GM12878 (cell line): ENCODE data around the gene TXNL4A. TPM values are rescaled to one million over a fixed set of nuclear protein-coding genes. Genes with fewer than 3 reads are reported as not detected.

ENCODE experiments used
- ATAC-seq: fragments of 200-7000 bp; cut with Tn5 transposase; 3 replicates; pipeline ENCODE4 v1.9.1; 2020; ENCODE audit warnings: mild to moderate bottlenecking, moderate library complexity
- BruUV-seq: library from RNA; stranded (reverse); fragments of 400-500 nt; replicated peaks from 2 replicates; lab custom pipeline; 2021; lab: Mats Ljungman, UMichigan
- CTCF ChIA-PET: fragments of 300-600 bp; sonication (Branson Sonifier 250); formaldehyde crosslinking; extraction: SDS; loops from one replicate; lab custom pipeline; 2021; ENCODE audit warnings: inconsistent platforms; lab: Yijun Ruan, JAX
- POLR2A ChIA-PET: fragments of 350-600 bp; formaldehyde crosslinking; extraction: SDS; loops from one replicate; lab custom pipeline; 2021; ENCODE audit warnings: inconsistent platforms; lab: Charles Lee
- RAD21 ChIA-PET: fragments of 300-600 bp; sonication (Branson Sonifier 250); formaldehyde crosslinking; loops from one replicate; lab custom pipeline; 2023; ENCODE audit warnings: antibody characterized with exemption; ENCODE audit not compliant: unreplicated experiment; lab: Charles Lee
- SMC1A ChIA-PET: fragments of 300-600 bp; sonication (Branson Sonifier 250); formaldehyde crosslinking; loops from one replicate; lab custom pipeline; 2023; ENCODE audit not compliant: unreplicated experiment, uncharacterized antibody; lab: Charles Lee
- DNase-seq: peaks from one replicate; pipeline ENCODE4 v3.0.0-alpha.2; 2011; ENCODE audit warnings: low read depth, low spot score
- FAIRE-seq: peaks from 3 replicates; lab custom pipeline; 2011; peaks lifted over from hg19 to GRCh38; lab: Jason Lieb, UNC
- H2AFZ ChIP-seq: 2 replicates; pipeline ENCODE4 v1.6.0; 2011; ENCODE audit warnings: low read depth, low read length, control low read depth; ENCODE audit not compliant: control insufficient read depth
- H3K27ac ChIP-seq: 2 replicates; pipeline ENCODE4 v1.5.1; 2011; ENCODE audit warnings: control low read depth; ENCODE audit not compliant: control insufficient read depth, insufficient read depth
- H3K27me3 ChIP-seq, 2 experiments: replicated peaks in 1 of 2; 2 replicates each; pipeline versions ENCODE4 v1.6.0 to v1.6.1; 2011; ENCODE audit warnings: low read length in 1 of 2; ENCODE audit not compliant: control insufficient read depth in 2 of 2, insufficient read depth in 2 of 2
- H3K36me3 ChIP-seq, 2 experiments: 2 replicates each; pipeline ENCODE4 v1.5.1; 2011; ENCODE audit warnings: low read length in 1 of 2; ENCODE audit not compliant: control insufficient read depth in 2 of 2, insufficient read depth in 2 of 2
- H3K4me1 ChIP-seq: 2 replicates; pipeline ENCODE4 v1.6.1; 2011; ENCODE audit warnings: mild to moderate bottlenecking, low read length, moderate library complexity, mixed read lengths; ENCODE audit not compliant: control insufficient read depth, insufficient read depth
- H3K4me2 ChIP-seq: 2 replicates; pipeline ENCODE4 v1.6.0; 2011; ENCODE audit warnings: control low read depth; ENCODE audit not compliant: control insufficient read depth, insufficient read depth
- H3K4me3 ChIP-seq: fragments of 200-600 bp; sonication (generic); 2 replicates; pipeline ENCODE4 v1.5.1; 2016
- H3K79me2 ChIP-seq: 2 replicates; pipeline ENCODE4 v1.6.0; 2011; ENCODE audit warnings: low read length; ENCODE audit not compliant: control insufficient read depth, insufficient read depth
- H3K9ac ChIP-seq: 2 replicates; pipeline ENCODE4 v1.8.0; 2011; ENCODE audit warnings: low read length, control low read depth, mixed read lengths; ENCODE audit not compliant: control insufficient read depth, insufficient read depth
- H3K9me3 ChIP-seq: replicated peaks from 3 replicates; pipeline ENCODE4 v1.5.1; 2011; ENCODE audit warnings: mild to moderate bottlenecking, low read length; ENCODE audit not compliant: control insufficient read depth, insufficient read depth
- H4K20me1 ChIP-seq: 2 replicates; pipeline ENCODE4 v1.6.0; 2011; ENCODE audit not compliant: control insufficient read depth, insufficient read depth
- CBX5 ChIP-seq: sonication (generic); IDR thresholded peaks from 2 replicates; pipeline ENCODE4 v1.6.1; 2016; ENCODE audit warnings: low read depth, moderate library complexity, mild to moderate bottlenecking, inconsistent platforms
- CEBPB ChIP-seq, 2 experiments: fragments of 150-350 bp in 1 of 2; IDR thresholded peaks; 2 replicates each; pipeline ENCODE4 v1.6.1; 2012 to 2014; ENCODE audit warnings: low read depth in 2 of 2, low read length in 2 of 2, borderline replicate concordance in 1 of 2, inconsistent platforms in 1 of 2
- CEBPZ ChIP-seq: fragments of 150-350 bp; IDR thresholded peaks from 2 replicates; pipeline ENCODE4 v1.6.1; 2016; ENCODE audit warnings: low read depth, low read length
- JUNB ChIP-seq: IDR thresholded peaks from 2 replicates; pipeline ENCODE4 v1.6.1; 2016; ENCODE audit warnings: antibody characterized with exemption, mild to moderate bottlenecking
- KLF5 ChIP-seq: fragments of 450-650 bp; IDR thresholded peaks from 2 replicates; pipeline ENCODE4 v1.6.1; 2014; ENCODE audit warnings: mild to moderate bottlenecking; ENCODE audit not compliant: partially characterized antibody
- SIN3A ChIP-seq: IDR thresholded peaks from 2 replicates; pipeline ENCODE4 v1.6.1; 2012; ENCODE audit warnings: low read depth, low read length, improper control_type of control experiment
- SP1 ChIP-seq: IDR thresholded peaks from one replicate; pipeline ENCODE4 v1.6.1; 2011; ENCODE audit warnings: low read depth, low read length
- SUZ12 ChIP-seq: fragments of 200-600 bp; sonication (generic); IDR thresholded peaks from one replicate; pipeline ENCODE4 v1.6.1; 2018; ENCODE audit warnings: antibody characterized with exemption, mild to moderate bottlenecking; ENCODE audit not compliant: unreplicated experiment
- ZBTB40 ChIP-seq: fragments of 450-650 bp; IDR thresholded peaks from 2 replicates; pipeline ENCODE4 v1.6.1; 2016; ENCODE audit warnings: mild to moderate bottlenecking, moderate library complexity, borderline replicate concordance
- WGBS: methylation state at CpG from one replicate; pipeline ENCODE4 v1.1.6; 2016; ENCODE audit warnings: low lambda C conversion rate; ENCODE audit not compliant: insufficient replicate concordance, insufficient coverage; ENCODE audit errors: missing lambda C conversion rate; 5-methylcytosine and 5-hydroxymethylcytosine counted together
- in situ Hi-C: fragments of 300-500 bp; cut with MboI; formaldehyde crosslinking; loops from 9 replicates; pipeline ENCODE4 v1.14.3; 2018; ENCODE audit warnings: mixed read lengths
- intact Hi-C: fragments of 100-400 bp; cut with micrococcal nuclease; formaldehyde crosslinking; loops from one replicate; pipeline ENCODE4 v1.14.2; 2022; ENCODE audit not compliant: unreplicated experiment
- polyA plus RNA-seq, 11 experiments: library from polyadenylated mRNA; depleted of rRNA in 4 of 11; unstranded in 6 of 11; stranded (reverse) in 5 of 11; fragments of >200 nt; fragmentation: Nextera tagmentation in 4 of 11; fragmentation: Illumina TruSeq in 1 of 11; extraction: Ambion mirVana in 4 of 11; extraction: Trizol in 1 of 11; gene quantifications; 1 replicate in 1 of 11; 2 replicates in 10 of 11; pipeline versions ENCODE4 v1.2.1 to v1.2.3, GENCODE V29; 2011 to 2016; ENCODE audit warnings: inconsistent platforms in 2 of 11, missing spikeins in 2 of 11, low read depth in 1 of 11
- total RNA-seq, 4 experiments: library from RNA; depleted of rRNA in 3 of 4; stranded (reverse); fragments of >200 nt in 3 of 4; fragmentation: Illumina TruSeq in 1 of 4; extraction: Trizol in 1 of 4; gene quantifications; 2 replicates each; pipeline versions ENCODE4 v1.2.1 to v1.2.3, GENCODE V29; 2013 to 2021

The TXNL4A gene
- total and polyA plus RNA-seq, 10 of the 15 experiments (the other 5 are each of a cell fraction or from before 2014, with no cell fraction given) = 38.4 to 329 (median 128) TPM

- Histone ChIP-seq H3K4me3 (no peak overlapping the region), H2AFZ (no peak overlapping the region), H3K79me2 (peaks cover 28% of the 10 kb centered on the region), H3K4me2 (no peak overlapping the region), H3K27ac (no peak overlapping the region), H3K9me3 (no peaks in the 10 kb centered on the region), H3K9ac (no peak overlapping the region), H3K36me3 (no peaks in the 10 kb centered on the region)
- WGBS = 91% methylated on average over 24 of the region's 24 CpGs
- SMC1A ChIA-PET = no interaction called here
- no TSS peak for BruUV-seq
- in situ Hi-C loops = loop anchor here (10.0 kb wide), 1 partner anchor 558 kb away; the partner anchor contains the start of gene NFATC1
- ATAC-seq (no peak), FAIRE-seq (no peak)
- RAD21 ChIA-PET = no interaction called here
- POLR2A ChIA-PET = interaction anchor here (1.3 kb wide), 1 partner anchor 10 kb away, joined by 3 read pairs; no protein-coding TSS in a partner anchor
- CTCF ChIA-PET = interaction anchor here (0.6 to 1.7 kb wide), 2 partner anchors 9 to 186 kb away, joined by 3 to 7 read pairs; no protein-coding TSS in a partner anchor
- no peak for TF ChIP-seq KLF5
- no peak for TF ChIP-seq CBX5
- TF ChIP-seq JUNB = no peak
- no peak for TF ChIP-seq SIN3A
- TF ChIP-seq SUZ12 = no peak
- TF ChIP-seq SP1 = no peak
- TF ChIP-seq ZBTB40 = no peak
- no peak for TF ChIP-seq CEBPB (IDR thresholded peaks at IDR 0.05; ENCODE audit: borderline replicate concordance in 1 of 2, low read depth in 2 of 2, low read length in 2 of 2)
- no peak for TF ChIP-seq CEBPZ
- TF ChIP-seq, all 136 proteins: peak for 0
- no peaks in the 10 kb centered on the region for H3K27me3 ChIP-seq
- intact Hi-C loops = loop anchor here (5.0 kb wide), 1 partner anchor 34 kb away; the partner anchor contains the start of gene TXNL4A
- peaks cover 11% of the 10 kb centered on the region for H3K4me1 ChIP-seq
- DNase-seq = no peak
- no peaks in the 10 kb centered on the region for H4K20me1 ChIP-seq
Measured at GRCh38 chr18:79952996-79953559, 35.3 kb downstream of the TXNL4A start.
